ENCODE data around the gene CILP2. TPM values are rescaled to one million over a fixed set of nuclear protein-coding genes. Genes with fewer than 3 reads are reported as not detected.

CILP2 gene
- total RNA-seq, 1 donor from 2014 or later: 23.2 TPM

DNA sequence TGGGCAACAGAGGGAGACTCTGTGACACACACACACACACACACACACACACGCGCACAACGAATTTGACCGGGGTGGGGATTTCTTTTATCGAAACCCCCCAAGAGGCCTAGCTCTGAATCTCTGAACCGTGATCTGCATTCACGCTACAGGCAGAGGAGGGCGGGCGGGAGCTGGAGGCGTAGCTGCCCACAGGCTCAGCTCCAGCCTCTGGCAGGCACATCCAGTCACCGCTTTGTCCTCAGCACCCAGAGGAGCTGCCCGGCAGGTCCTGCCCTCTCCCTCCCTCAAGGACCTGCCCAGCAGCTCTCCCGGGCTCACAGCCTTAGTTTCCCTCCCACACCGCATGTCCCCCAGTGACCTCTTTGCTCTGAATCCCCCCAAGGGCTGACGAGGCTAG lies 20.0 kb downstream of the CILP2 start:
- H3K36me3 Mint-ChIP-seq: peaks cover 10% of the 10 kb centered on the region
- no peaks in the 10 kb centered on the region for H3K9me3 Mint-ChIP-seq
- no peaks in the 10 kb centered on the region for H3K4me1 Mint-ChIP-seq
- no peak overlapping the region for H3K4me3 Mint-ChIP-seq
- TF ChIP-seq, protein P1, sequence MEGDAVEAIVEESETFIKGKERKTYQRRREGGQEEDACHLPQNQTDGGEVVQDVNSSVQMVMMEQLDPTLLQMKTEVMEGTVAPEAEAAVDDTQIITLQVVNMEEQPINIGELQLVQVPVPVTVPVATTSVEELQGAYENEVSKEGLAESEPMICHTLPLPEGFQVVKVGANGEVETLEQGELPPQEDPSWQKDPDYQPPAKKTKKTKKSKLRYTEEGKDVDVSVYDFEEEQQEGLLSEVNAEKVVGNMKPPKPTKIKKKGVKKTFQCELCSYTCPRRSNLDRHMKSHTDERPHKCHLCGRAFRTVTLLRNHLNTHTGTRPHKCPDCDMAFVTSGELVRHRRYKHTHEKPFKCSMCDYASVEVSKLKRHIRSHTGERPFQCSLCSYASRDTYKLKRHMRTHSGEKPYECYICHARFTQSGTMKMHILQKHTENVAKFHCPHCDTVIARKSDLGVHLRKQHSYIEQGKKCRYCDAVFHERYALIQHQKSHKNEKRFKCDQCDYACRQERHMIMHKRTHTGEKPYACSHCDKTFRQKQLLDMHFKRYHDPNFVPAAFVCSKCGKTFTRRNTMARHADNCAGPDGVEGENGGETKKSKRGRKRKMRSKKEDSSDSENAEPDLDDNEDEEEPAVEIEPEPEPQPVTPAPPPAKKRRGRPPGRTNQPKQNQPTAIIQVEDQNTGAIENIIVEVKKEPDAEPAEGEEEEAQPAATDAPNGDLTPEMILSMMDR (IDR thresholded peaks at IDR 0.05; ENCODE audit: unreplicated experiment): no peak
- no peaks in the 10 kb centered on the region for H3K27me3 Mint-ChIP-seq (ENCODE audit: low read depth)
- DNase-seq (ENCODE audit: low spot score in 2 of 2, unreplicated experiment in 2 of 2): no peak
- no peak overlapping the region for H3K27ac Mint-ChIP-seq

DNA sequence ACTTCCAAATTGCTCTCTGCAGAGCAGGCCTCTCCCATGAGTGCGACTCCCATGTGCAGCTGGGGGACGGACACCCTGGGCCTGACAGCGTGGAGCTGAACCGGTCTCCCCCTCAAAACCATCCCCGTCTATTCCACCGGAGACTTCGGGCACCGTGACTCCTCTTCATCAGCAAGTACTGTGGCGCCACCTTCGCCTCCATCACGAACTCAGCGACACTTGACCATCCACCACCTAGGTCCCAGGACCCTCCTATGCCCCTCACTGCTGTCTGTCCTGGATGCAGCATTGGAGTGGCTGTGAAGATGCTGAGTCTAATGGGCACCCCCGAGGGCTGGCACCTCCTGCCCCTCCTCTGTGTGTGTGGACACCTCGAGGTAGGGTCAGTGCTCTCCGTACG lies 20.6 kb downstream of the CILP2 start:
- Mint-ChIP-seq H3K27ac (no peak overlapping the region), H3K36me3 (peaks cover 10% of the 10 kb centered on the region), H3K27me3 (ENCODE audit: low read depth) (no peaks in the 10 kb centered on the region), H3K9me3 (no peaks in the 10 kb centered on the region), H3K4me1 (no peaks in the 10 kb centered on the region), H3K4me3 (no peak overlapping the region)
- no peak for DNase-seq (ENCODE audit: low spot score in 2 of 2, unreplicated experiment in 2 of 2)
- TF ChIP-seq, protein P1 (IDR thresholded peaks at IDR 0.05; ENCODE audit: unreplicated experiment): no peak

DNA sequence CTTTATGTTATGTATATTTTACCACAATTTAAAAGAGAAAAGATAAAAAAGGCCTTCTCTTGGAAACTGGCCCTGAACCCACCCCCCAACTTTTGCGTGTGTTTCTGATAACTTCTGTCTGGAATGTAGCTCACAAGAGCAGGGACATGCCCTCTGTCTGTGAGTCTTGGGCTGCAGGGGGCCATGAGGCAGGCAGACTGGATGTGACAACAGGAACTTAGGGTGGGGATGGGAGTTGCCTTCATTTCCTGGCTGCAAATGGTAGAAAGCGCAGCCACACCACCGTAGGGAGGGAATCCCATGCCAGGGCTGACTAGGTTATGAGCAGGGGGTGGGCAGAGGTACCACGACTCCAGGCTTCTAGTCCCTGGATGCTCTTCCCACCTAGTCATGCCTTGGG lies 21.9 kb downstream of the CILP2 start:
- Mint-ChIP-seq H3K4me1 (no peaks in the 10 kb centered on the region), H3K4me3 (no peak overlapping the region), H3K9me3 (no peaks in the 10 kb centered on the region), H3K27ac (no peak overlapping the region), H3K36me3 (peaks cover 17% of the 10 kb centered on the region), H3K27me3 (ENCODE audit: low read depth) (no peaks in the 10 kb centered on the region)
- no peak for DNase-seq (ENCODE audit: low spot score in 2 of 2, unreplicated experiment in 2 of 2)
- TF ChIP-seq, protein P1 (IDR thresholded peaks at IDR 0.05; ENCODE audit: unreplicated experiment): no peak

DNA sequence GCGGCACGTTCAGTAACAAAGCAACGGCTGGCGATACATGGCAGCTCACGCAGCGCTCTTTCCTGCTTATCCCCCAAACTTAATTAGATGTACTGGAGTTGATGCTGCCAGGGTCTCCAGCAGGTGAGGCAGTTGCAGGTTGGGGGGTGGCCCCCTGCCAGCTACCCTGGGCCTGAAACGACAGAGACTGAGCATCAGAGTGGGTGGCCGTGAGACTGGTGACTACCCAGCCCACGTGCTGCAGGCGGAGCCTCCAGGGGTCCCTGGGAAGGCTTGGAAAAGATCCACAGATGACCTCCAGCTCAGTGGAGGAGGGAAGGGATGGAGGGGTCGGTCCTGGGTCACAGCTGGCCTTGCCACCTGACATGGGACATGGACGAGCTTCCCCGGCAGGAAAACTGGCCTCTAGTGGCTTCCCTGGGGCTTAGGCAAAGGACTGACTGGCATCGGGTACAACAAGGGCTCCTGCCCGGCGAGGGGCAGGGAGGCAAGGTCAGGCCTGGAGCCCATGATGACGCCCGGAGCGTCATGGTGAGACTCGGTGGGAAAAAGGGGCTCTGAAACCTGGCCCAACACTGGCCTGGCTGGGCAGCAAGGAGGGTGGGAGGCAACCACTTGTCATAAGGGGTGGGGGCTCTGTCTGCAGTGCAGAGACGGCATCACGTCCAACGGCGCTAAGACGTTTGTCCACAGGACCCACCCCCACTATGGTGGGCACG lies 24.0 kb downstream of the CILP2 start:
- H3K36me3 Mint-ChIP-seq: peaks cover 21% of the 10 kb centered on the region
- no peak for DNase-seq (ENCODE audit: low spot score in 2 of 2, unreplicated experiment in 2 of 2)
- no peak overlapping the region for H3K4me3 Mint-ChIP-seq
- H3K27me3 Mint-ChIP-seq (ENCODE audit: low read depth): no peaks in the 10 kb centered on the region
- H3K4me1 Mint-ChIP-seq: no peaks in the 10 kb centered on the region
- no peak overlapping the region for H3K27ac Mint-ChIP-seq
- TF ChIP-seq, protein P1 (IDR thresholded peaks at IDR 0.05; ENCODE audit: unreplicated experiment): no peak
- H3K9me3 Mint-ChIP-seq: no peaks in the 10 kb centered on the region

DNA sequence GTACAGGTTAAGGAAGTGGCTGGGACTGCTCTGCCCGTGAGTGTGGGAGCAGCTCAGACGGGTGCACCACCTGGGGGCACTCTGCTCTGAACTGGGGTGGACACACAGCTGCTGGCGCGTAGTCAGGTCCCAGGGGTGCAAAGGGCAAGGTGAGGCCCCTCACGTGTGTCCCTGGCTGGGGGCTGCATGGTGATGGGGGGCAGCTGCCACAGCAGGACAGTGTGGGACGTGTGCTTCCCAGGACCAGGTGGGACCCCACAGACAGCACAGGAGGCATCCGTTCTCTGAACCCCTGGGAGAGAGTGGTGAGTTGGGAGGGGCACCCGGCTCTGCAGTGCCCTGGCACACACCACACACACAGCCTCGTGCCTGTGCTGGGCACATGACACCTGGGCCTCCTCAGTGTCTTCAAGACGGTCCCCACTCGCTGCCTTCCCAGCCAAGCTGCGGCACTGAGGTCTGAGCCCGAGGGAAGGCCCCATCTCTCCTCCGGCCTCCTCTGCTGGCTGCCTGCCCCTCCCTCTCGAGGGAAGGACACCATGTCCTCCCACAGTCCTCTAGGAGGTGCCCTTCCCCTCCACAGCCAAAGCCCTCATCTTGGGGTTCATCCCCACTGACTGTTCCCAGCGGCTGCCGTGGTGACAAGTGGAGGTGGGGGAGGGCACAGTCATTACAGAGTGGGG lies 24.7 kb downstream of the CILP2 start:
- no peak for DNase-seq (ENCODE audit: low spot score in 2 of 2, unreplicated experiment in 2 of 2)
- no peak overlapping the region for H3K4me3 Mint-ChIP-seq
- TF ChIP-seq, protein P1 (IDR thresholded peaks at IDR 0.05; ENCODE audit: unreplicated experiment): no peak
- peaks cover 24% of the 10 kb centered on the region for H3K36me3 Mint-ChIP-seq
- no peaks in the 10 kb centered on the region for H3K27me3 Mint-ChIP-seq (ENCODE audit: low read depth)
- no peak overlapping the region for H3K27ac Mint-ChIP-seq
- H3K9me3 Mint-ChIP-seq: no peaks in the 10 kb centered on the region
- H3K4me1 Mint-ChIP-seq: no peaks in the 10 kb centered on the region
